ENCODE data around the gene OR5F1.

OR5F1 gene

DNA sequence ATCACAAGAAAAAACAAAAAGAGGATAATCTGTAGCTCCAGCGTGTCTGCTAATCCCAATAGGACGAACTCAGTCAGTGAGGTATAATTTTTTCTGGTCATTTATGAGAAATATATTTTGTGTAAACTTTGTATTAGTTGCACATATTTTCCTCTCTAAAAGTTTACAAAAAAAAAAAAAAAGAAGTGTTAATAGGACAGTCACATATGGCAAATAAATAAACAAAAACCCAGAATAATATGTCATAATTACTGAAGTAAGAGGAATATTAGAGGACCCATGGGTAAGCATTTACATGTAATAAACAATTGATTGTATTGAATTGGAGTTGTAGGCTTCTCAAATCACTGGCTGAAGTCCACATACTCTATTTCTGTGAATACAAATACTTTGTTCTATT lies at the start of gene OR5F1:
TSS of gene OR5F1 (minus strand) at position 101 of the 400 bp plus-strand sequence. CDS start at position 101, 0 bp downstream.
- no peak for DNase-seq

DNA sequence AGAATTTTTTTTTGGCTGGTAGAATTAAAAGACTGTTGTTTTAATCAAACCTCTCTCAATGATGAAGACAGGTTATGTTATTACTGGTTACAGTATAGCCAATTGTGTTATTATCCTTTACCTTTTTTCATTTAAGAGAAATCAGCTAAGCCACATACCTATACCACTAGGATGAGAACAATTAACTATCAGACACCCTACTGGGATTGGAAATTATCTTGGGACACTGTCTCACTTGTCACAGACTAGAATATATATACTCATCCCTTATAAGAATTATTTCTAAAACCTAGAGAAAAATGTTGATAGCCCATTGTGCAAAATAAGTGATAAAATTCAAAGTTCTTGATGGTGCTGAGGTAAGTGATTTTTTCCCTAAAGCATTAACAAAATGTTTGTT lies 32.9 kb upstream of the OR5F1 start, which contains the start of gene OR5AS1:
TSS of gene OR5AS1 (plus strand) at position 301 of the 400 bp plus-strand sequence. CDS start 2,765 bp downstream, outside the sequence.
- DNase-seq, result no peak

DNA sequence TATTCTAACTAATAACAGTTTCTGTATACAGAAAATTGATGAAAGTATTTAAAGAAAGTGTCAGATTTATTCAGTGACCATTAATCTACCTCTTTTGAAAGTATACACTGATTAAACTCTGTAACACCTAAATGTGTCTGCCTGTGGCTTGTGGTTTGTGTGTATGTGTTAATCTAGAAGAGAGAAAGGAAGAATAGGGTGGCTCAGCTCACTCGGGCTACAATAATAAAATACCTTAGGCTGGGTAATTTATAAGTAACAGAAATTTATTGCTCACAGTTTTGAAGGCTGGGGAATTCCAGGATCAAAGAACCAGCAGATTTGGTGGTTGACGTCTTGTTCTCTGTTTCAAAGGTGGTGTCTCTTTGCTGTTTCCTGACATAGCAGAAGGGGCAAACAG lies 19.4 kb upstream of the OR5F1 start:
- no peak for DNase-seq

DNA sequence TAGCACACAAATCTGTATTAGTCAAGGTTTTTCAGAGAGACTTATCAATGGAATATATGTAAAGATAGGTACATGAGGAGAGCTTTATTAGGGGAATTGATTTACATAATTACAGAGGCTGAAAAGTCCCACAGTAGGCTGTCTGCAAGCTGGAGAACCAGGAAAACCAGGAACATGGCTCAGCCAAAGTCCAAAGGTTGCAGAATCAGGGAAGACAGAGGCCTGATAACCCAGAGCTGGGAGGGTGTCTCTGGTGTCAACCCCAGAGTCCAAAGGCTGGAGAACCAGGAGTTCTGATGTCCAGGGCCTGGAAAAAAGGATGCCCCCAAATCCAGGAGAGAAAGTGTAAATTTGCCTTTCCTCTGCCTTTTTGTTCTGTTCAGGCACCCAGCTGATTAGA lies 16.3 kb upstream of the OR5F1 start:
- no peak for DNase-seq

DNA sequence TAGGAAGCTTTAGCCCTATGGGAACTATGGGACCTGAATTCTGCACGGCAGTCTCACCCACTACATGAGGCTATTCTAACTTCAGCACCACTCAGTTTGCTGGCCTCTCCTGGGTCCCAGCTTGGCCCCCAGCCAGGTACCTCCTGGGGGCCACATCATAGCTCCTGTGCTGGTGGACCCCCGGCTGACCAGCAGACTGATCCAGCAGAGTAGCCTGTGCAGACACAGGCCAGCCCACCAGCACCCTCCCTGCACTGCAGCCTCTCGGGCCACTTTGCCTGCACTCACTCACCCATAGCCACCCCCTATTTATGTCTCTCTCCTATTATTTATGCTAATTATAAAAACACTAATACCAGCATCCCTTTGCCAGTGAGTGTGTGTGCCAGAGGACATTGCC lies 23.5 kb downstream of the OR5F1 start:
- DNase-seq, result no peak

DNA sequence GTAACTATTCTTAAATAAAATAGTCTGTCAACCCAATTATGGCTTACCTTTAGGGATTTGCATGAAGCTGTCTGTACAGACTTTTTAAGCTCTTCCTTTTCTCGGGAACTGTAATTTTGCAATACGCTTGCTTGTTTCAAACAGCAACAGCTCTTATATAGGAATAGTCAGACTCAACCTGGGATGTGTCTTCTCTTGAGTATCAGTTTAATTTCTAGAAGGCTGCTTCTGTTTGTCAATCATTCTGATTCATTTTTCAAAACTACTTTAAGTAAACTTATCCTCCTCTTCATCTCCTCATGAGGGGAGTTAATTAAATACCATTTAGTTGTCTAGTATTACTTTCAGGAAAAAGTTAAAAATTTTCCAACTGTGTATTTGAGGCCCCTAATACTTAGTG lies 24.6 kb downstream of the OR5F1 start, which contains the start of gene OR10AG1:
TSS of gene OR10AG1 (minus strand) at position 101 of the 400 bp plus-strand sequence. CDS start at position 63, 38 bp downstream.
- DNase-seq, result no peak

DNA sequence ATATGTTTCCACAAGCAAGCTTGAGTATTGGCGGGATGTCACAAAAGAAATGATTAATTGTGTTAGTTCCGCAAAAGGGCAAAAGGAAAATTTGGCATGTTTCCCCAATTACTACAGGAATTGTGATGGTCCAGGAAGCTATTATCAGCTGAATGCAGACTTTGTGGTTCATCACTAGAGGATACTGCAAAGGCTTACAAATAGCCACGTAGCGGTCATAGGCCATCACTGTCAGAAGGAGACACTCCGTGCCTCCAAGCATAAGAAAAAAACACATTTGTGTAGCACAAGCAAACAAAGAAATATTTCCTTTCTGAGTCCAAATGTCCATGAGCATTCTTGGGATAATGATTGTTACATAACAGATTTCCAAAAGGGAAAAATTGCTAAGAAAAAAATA lies 26.5 kb downstream of the OR5F1 start:
- DNase-seq, result no peak

DNA sequence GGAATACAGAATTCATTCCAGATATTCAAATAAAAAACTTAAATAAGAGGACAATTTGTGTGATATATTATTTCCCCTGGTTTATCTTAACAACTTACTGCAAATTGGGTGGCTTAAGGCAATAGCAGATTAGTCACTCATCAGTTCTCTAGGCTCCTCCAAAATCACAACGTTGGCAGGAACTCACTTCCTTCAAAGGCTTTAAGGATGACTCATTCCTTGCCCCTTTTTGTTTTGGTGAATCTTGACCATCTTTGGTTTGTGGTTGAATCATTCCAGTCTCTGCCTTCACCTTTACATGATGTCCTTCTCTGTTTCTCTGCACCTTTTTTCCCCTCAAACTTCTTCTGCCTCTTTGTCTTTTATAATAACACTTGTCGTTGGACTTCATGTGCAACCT lies 28.0 kb downstream of the OR5F1 start:
- no peak for DNase-seq

DNA sequence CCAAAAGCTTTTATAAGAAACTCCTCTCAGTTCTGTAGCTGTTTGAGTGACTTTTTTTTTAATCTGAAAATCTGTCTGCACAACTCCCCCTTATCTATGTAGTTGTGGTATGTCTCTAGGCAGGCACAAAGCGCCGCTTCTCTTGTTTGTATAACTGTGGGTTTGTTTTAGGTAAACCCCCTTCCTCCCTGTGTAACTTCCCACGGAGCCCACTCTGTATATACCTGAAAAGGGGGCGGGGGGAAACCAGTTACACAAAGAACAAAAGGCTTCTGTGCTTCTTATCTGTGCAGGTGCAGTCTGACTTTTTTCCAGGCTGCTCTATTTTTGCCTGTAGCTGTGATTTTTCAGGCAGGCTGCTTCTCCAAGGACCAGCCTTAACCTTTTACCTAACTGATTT lies 37.9 kb downstream of the OR5F1 start:
- no peak for DNase-seq

DNA sequence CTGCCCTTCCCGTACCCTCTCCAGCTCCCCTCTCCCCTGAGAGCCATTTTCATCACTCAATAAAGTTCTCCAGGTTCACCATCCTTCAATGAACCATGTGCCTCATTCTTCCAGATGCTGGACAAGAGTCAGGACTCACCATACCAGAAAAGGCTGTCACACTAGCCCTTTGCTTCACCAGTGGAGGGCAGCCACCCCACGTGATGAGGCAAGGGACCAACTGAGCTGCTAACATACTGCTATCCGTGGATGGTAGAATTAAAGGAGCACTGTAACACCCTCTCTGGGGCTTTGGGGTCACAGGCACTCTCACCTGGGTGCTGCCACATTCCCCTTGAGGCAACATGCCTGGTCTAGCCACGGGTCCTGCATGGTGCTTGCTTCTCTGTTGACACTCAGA lies 45.1 kb downstream of the OR5F1 start:
- no peak for DNase-seq

Measured in anterior cingulate cortex (tissue), 58 donors.